GM12878 (cell line): Measurements from ENCODE around the gene NDUFAF5. TPM values are rescaled to one million over a fixed set of nuclear protein-coding genes. Genes with fewer than 3 reads are reported as not detected.

Experiments
- MYB ChIP-seq: fragments of 150-350 bp; IDR thresholded peaks from 2 replicates; pipeline ENCODE4 v1.6.1; 2014; ENCODE audit warnings: mild to moderate bottlenecking, low read depth, low read length, borderline replicate concordance
- RFX5 ChIP-seq: IDR thresholded peaks from 2 replicates; pipeline ENCODE4 v1.6.1; 2011; ENCODE audit warnings: low read depth, low read length, improper control_type of control experiment
- TBL1XR1 ChIP-seq: IDR thresholded peaks from 2 replicates; pipeline ENCODE4 v1.6.1; 2012; ENCODE audit warnings: low read depth, low read length, improper control_type of control experiment
- polyA plus RNA-seq, 11 experiments: library from polyadenylated mRNA; depleted of rRNA in 4 of 11; unstranded in 6 of 11; stranded (reverse) in 5 of 11; fragments of >200 nt; fragmentation: Nextera tagmentation in 4 of 11; fragmentation: Illumina TruSeq in 1 of 11; extraction: Ambion mirVana in 4 of 11; extraction: Trizol in 1 of 11; gene quantifications; 1 replicate in 1 of 11; 2 replicates in 10 of 11; pipeline versions ENCODE4 v1.2.1 to v1.2.3, GENCODE V29; 2011 to 2016; ENCODE audit warnings: inconsistent platforms in 2 of 11, missing spikeins in 2 of 11, low read depth in 1 of 11
- total RNA-seq, 4 experiments: library from RNA; depleted of rRNA in 3 of 4; stranded (reverse); fragments of >200 nt in 3 of 4; fragmentation: Illumina TruSeq in 1 of 4; extraction: Trizol in 1 of 4; gene quantifications; 2 replicates each; pipeline versions ENCODE4 v1.2.1 to v1.2.3, GENCODE V29; 2013 to 2021
- TF ChIP-seq, protein P1 (sequence below): fragments of 450-650 bp; IDR thresholded peaks from 2 replicates; pipeline ENCODE4 v1.6.1; 2017; ENCODE audit warnings: mild to moderate bottlenecking
- TF ChIP-seq, protein P2 (sequence below): fragments of 450-650 bp; IDR thresholded peaks from 2 replicates; pipeline ENCODE4 v1.6.1; 2017; ENCODE audit warnings: borderline replicate concordance
- TF ChIP-seq, protein P3 (sequence below): IDR thresholded peaks from 2 replicates; pipeline ENCODE4 v1.6.1; 2012; ENCODE audit warnings: improper control_type of control experiment, low read depth, low read length; ENCODE audit not compliant: insufficient replicate concordance

NDUFAF5 gene
- total and polyA plus RNA-seq, 10 of the 15 experiments (the other 5 are each of a cell fraction or from before 2014, with no cell fraction given) = 15.6 to 36.9 (median 28.0) TPM

DNA sequence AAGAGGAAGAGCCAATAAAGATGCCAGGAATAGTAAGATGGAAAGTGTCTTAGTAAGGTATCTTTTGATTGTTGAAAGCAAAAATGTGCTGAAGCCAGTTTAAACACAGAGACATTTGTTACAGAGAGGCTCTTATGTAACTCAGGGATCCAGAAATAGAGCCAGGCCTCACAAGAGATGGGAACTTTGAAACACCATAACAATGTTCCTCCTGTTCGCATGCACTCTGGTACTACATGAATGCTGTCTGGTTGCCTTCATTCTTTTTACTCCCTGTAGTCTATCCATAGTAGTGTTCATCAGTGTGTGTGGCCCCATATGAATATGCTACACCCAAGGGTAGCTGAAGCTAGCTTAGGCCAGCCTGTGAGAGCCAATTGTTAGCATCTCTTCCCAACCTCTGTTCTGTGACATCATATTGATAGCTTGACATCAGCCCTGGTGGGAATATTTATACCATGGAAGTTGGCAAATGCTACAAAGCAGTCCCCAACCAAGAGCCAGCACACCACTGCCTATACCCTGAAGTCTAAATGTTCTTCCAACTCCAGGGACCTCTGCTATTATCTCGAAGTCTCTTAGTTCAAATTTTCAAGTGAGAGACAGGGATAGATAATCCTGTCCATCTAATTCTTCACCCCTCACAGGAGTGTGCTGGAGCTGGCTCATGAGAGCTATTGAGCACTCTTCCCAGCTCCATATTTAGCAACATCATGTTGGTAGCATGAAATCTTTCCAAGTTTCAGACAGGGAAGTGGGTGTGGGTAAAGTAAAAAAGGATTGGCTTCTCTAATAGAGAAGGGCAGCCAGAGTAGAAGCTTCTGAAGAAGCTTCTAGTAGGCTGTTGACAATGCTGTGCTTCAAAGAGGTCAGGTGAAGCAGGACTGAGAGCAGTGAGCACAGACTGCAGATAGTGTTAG is 7.0 kb downstream of the NDUFAF5 start (continued):
- TF ChIP-seq, protein P1, sequence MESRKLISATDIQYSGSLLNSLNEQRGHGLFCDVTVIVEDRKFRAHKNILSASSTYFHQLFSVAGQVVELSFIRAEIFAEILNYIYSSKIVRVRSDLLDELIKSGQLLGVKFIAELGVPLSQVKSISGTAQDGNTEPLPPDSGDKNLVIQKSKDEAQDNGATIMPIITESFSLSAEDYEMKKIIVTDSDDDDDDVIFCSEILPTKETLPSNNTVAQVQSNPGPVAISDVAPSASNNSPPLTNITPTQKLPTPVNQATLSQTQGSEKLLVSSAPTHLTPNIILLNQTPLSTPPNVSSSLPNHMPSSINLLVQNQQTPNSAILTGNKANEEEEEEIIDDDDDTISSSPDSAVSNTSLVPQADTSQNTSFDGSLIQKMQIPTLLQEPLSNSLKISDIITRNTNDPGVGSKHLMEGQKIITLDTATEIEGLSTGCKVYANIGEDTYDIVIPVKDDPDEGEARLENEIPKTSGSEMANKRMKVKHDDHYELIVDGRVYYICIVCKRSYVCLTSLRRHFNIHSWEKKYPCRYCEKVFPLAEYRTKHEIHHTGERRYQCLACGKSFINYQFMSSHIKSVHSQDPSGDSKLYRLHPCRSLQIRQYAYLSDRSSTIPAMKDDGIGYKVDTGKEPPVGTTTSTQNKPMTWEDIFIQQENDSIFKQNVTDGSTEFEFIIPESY = no peak
- TF ChIP-seq MYB (no peak), TBL1XR1 (no peak), RFX5 (no peak)
- TF ChIP-seq, protein P2, sequence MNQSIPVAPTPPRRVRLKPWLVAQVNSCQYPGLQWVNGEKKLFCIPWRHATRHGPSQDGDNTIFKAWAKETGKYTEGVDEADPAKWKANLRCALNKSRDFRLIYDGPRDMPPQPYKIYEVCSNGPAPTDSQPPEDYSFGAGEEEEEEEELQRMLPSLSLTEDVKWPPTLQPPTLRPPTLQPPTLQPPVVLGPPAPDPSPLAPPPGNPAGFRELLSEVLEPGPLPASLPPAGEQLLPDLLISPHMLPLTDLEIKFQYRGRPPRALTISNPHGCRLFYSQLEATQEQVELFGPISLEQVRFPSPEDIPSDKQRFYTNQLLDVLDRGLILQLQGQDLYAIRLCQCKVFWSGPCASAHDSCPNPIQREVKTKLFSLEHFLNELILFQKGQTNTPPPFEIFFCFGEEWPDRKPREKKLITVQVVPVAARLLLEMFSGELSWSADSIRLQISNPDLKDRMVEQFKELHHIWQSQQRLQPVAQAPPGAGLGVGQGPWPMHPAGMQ = no peak
- TF ChIP-seq, protein P3, sequence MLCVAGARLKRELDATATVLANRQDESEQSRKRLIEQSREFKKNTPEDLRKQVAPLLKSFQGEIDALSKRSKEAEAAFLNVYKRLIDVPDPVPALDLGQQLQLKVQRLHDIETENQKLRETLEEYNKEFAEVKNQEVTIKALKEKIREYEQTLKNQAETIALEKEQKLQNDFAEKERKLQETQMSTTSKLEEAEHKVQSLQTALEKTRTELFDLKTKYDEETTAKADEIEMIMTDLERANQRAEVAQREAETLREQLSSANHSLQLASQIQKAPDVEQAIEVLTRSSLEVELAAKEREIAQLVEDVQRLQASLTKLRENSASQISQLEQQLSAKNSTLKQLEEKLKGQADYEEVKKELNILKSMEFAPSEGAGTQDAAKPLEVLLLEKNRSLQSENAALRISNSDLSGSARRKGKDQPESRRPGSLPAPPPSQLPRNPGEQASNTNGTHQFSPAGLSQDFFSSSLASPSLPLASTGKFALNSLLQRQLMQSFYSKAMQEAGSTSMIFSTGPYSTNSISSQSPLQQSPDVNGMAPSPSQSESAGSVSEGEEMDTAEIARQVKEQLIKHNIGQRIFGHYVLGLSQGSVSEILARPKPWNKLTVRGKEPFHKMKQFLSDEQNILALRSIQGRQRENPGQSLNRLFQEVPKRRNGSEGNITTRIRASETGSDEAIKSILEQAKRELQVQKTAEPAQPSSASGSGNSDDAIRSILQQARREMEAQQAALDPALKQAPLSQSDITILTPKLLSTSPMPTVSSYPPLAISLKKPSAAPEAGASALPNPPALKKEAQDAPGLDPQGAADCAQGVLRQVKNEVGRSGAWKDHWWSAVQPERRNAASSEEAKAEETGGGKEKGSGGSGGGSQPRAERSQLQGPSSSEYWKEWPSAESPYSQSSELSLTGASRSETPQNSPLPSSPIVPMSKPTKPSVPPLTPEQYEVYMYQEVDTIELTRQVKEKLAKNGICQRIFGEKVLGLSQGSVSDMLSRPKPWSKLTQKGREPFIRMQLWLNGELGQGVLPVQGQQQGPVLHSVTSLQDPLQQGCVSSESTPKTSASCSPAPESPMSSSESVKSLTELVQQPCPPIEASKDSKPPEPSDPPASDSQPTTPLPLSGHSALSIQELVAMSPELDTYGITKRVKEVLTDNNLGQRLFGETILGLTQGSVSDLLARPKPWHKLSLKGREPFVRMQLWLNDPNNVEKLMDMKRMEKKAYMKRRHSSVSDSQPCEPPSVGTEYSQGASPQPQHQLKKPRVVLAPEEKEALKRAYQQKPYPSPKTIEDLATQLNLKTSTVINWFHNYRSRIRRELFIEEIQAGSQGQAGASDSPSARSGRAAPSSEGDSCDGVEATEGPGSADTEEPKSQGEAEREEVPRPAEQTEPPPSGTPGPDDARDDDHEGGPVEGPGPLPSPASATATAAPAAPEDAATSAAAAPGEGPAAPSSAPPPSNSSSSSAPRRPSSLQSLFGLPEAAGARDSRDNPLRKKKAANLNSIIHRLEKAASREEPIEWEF = no peak
